OCI-M2 (cell line): Measurements from ENCODE around the gene TPPP.
"Not testable (repeated sequence)": the region's sequence is repeated elsewhere in the genome, so short reads cannot be mapped to it uniquely, and the experiment has no call there.

ENCODE experiments used
- DNase-seq: peaks from one replicate; lab custom pipeline; 2025; ENCODE audit not compliant: unreplicated experiment; lab: John Stamatoyannopoulos, UW

The TPPP gene

GRCh38 chr5:694042-694431, 885 bp upstream of the TPPP start:
- not testable (repeated sequence) for DNase-seq

GRCh38 chr5:692529-693041, 567 bp downstream of the TPPP start:
- not testable (repeated sequence) for DNase-seq

GRCh38 chr5:691817-692528, 1.2 kb downstream of the TPPP start:
- DNase-seq = no peak

- not testable (repeated sequence) for DNase-seq
Measured at GRCh38 chr5:691049-691448, 2.1 kb downstream of the TPPP start.

- DNase-seq = not testable (repeated sequence)
Measured at GRCh38 chr5:690293-690692, 2.9 kb downstream of the TPPP start.

- not testable (repeated sequence) for DNase-seq
Measured at GRCh38 chr5:688348-689010, 4.7 kb downstream of the TPPP start.

- DNase-seq = not testable (repeated sequence)
Measured at GRCh38 chr5:686936-687335, 6.2 kb downstream of the TPPP start.

GRCh38 chr5:686172-686523, 7.0 kb downstream of the TPPP start:
- not testable (repeated sequence) for DNase-seq

GRCh38 chr5:685262-686171, 7.6 kb downstream of the TPPP start:
- no peak for DNase-seq

GRCh38 chr5:684751-685216, 8.4 kb downstream of the TPPP start:
- no peak for DNase-seq

- DNase-seq = no peak
Measured at GRCh38 chr5:683551-684481, 9.3 kb downstream of the TPPP start.

GRCh38 chr5:682651-683358, 10.3 kb downstream of the TPPP start:
- DNase-seq = not testable (repeated sequence)

GRCh38 chr5:682216-682615, 10.9 kb downstream of the TPPP start:
- not testable (repeated sequence) for DNase-seq

- not testable (repeated sequence) for DNase-seq
Measured at GRCh38 chr5:681317-682191, 11.6 kb downstream of the TPPP start.

- DNase-seq = not testable (repeated sequence)
Measured at GRCh38 chr5:680836-681235, 12.3 kb downstream of the TPPP start.

- not testable (repeated sequence) for DNase-seq
Measured at GRCh38 chr5:680118-680795, 12.9 kb downstream of the TPPP start.

- not testable (repeated sequence) for DNase-seq
Measured at GRCh38 chr5:679166-679895, 13.8 kb downstream of the TPPP start.
